ENCODE results near the gene FBRSL1. TPM values are rescaled to one million over a fixed set of nuclear protein-coding genes. Genes with fewer than 3 reads are reported as not detected.
A peak's percentile ranks its signal among the peaks of the same experiment; 100 is the strongest.

The FBRSL1 gene
- total and polyA plus RNA-seq, 9 of the 15 experiments (the other 6 are each of a cell fraction or from before 2014, with no cell fraction given), result 0.24 to 129 (median 7.3) TPM

DNA sequence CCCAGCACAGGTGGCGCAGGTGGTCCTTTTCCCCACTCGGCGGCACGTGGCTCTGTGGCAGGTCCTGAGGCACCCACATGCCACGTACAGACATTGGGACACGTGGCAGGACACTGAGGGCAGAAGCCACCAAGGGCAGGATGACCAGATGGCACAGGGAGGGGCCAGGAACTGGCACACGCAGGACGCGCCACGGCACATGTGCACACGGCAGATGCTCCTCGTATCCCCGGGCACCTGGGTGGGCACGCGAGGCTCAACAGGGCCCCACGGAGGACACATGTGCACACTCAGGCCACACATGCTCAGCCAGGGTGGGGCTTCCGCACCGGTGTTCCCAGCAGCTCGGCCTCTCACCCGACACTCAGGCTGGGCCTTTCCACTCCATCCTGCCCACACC, 52.0 kb downstream of the FBRSL1 start:
- Histone ChIP-seq H3K4me3 (no peak overlapping the region), H3K27ac (ENCODE audit: extremely low read depth, low read depth, low read length) (no peak overlapping the region), H3K9ac (ENCODE audit: insufficient read depth in 1 of 2, low read depth in 2 of 2, low read length in 2 of 2) (peak overlapping the region in 1 of 2 experiments; percentile 68; a peak in 1 of 4 replicates), H3K9me1 (ENCODE audit: control insufficient read depth, insufficient read depth, low read length) (no peaks in the 10 kb centered on the region), H4K20me1 (replicated peaks; ENCODE audit: control insufficient read depth, insufficient read depth, low read length) (peaks cover 26% of the 10 kb centered on the region), H3K79me2 (ENCODE audit: control insufficient read depth, insufficient read depth, low read length) (no peaks in the 10 kb centered on the region), H3K9me3 (replicated peaks; ENCODE audit: control insufficient read depth, insufficient read depth, low read depth, low read length) (no peaks in the 10 kb centered on the region), H2AFZ (ENCODE audit: low read depth, low read length) (no peak overlapping the region), H3K27me3 (ENCODE audit: control insufficient read depth in 2 of 2, insufficient read depth in 2 of 2, low read length in 2 of 2) (no peaks in the 10 kb centered on the region; a peak in 1 of 5 replicates), H3K36me3 (ENCODE audit: control insufficient read depth, insufficient read depth, low read length) (no peaks in the 10 kb centered on the region), H3K4me1 (replicated peaks in 1 of 2; ENCODE audit: control insufficient read depth in 2 of 2, insufficient read depth in 2 of 2, low read length in 2 of 2) (peaks cover 0 to 62% of the 10 kb centered on the region in 2 experiments; a peak in 3 of 5 replicates), H3K4me2 (ENCODE audit: insufficient read depth, low read length) (no peak overlapping the region)
- ATAC-seq (no peak), FAIRE-seq (no peak), DNase-seq (ENCODE audit: extremely low read depth in 1 of 4, low spot score in 3 of 4) (no peak)
- TF ChIP-seq GABPB2 (CRISPR knock-in tag; conservative IDR thresholded peaks at IDR 0.05) (no peak), POLR2G (IDR thresholded peaks at IDR 0.05; ENCODE audit: low read depth, low read length) (peak; percentile 59; the same call in 1 of the 2 replicates)
- intact Hi-C loops (cut with micrococcal nuclease) (no loop called here), in situ Hi-C loops (cut with MboI) (no loop called here)
- ChIA-PET POLR2A (no interaction called here), CTCF (ENCODE audit: low intra/inter-chr PET ratio) (no interaction called here)
- BruUV-seq (replicated peaks), result no TSS peak
- WGBS (ENCODE audit: insufficient coverage, low coverage, missing lambda C conversion rate), result 71% methylated on average over 19 of the region's 20 CpGs

DNA sequence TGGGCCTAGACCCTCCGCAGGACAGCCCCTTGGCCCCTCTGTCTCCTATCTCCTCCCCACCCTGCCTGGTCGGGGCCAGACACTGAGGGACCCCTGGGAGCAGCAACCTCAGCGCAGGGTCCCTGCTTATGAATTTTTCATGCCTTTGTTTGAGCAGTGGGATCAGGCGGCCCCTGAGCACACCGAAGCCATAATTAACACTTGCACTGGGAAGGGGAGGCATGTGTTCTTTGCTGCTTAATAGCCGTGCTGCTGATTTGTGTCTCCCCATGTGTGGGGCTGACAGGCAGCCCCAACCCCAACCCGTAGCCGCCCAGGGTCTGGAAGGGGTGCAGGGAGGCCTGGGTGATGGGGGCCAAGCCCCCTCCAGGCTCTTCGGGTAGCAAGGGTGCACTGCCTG, 52.7 kb downstream of the FBRSL1 start:
- FAIRE-seq (no peak), DNase-seq (ENCODE audit: extremely low read depth in 1 of 4, low spot score in 3 of 4) (no peak), ATAC-seq (no peak)
- Histone ChIP-seq H3K4me1 (replicated peaks in 1 of 2; ENCODE audit: control insufficient read depth in 2 of 2, insufficient read depth in 2 of 2, low read length in 2 of 2) (peaks cover 0 to 59% of the 10 kb centered on the region in 2 experiments; a peak in 3 of 5 replicates), H3K9me3 (replicated peaks; ENCODE audit: control insufficient read depth, insufficient read depth, low read depth, low read length) (no peaks in the 10 kb centered on the region), H3K4me2 (ENCODE audit: insufficient read depth, low read length) (no peak overlapping the region), H3K79me2 (ENCODE audit: control insufficient read depth, insufficient read depth, low read length) (no peaks in the 10 kb centered on the region), H3K27me3 (ENCODE audit: control insufficient read depth in 2 of 2, insufficient read depth in 2 of 2, low read length in 2 of 2) (no peaks in the 10 kb centered on the region; a peak in 1 of 5 replicates), H4K20me1 (replicated peaks; ENCODE audit: control insufficient read depth, insufficient read depth, low read length) (peaks cover 32% of the 10 kb centered on the region), H3K9me1 (ENCODE audit: control insufficient read depth, insufficient read depth, low read length) (no peaks in the 10 kb centered on the region), H2AFZ (ENCODE audit: low read depth, low read length) (no peak overlapping the region), H3K9ac (ENCODE audit: insufficient read depth in 1 of 2, low read depth in 2 of 2, low read length in 2 of 2) (no peak overlapping the region), H3K36me3 (ENCODE audit: control insufficient read depth, insufficient read depth, low read length) (no peaks in the 10 kb centered on the region), H3K4me3 (no peak overlapping the region), H3K27ac (ENCODE audit: extremely low read depth, low read depth, low read length) (no peak overlapping the region)
- ChIA-PET CTCF (ENCODE audit: low intra/inter-chr PET ratio) (no interaction called here), POLR2A (no interaction called here)
- no TSS peak for BruUV-seq (replicated peaks)
- in situ Hi-C loops (cut with MboI), result no loop called here
- 47% methylated on average over 9 of the region's 9 CpGs for WGBS (ENCODE audit: insufficient coverage, low coverage, missing lambda C conversion rate)
- intact Hi-C loops (cut with micrococcal nuclease), result no loop called here
- TF ChIP-seq USF2 (CRISPR knock-in tag; IDR thresholded peaks at IDR 0.05), result no peak
- TF ChIP-seq PREB (CRISPR knock-in tag; IDR thresholded peaks at IDR 0.05), result no peak
- no peak for TF ChIP-seq ZC3H4 (CRISPR knock-in tag; IDR thresholded peaks at IDR 0.05; ENCODE audit: borderline replicate concordance)
- TF ChIP-seq LCOR (CRISPR knock-in tag; IDR thresholded peaks at IDR 0.05), result no peak
- TF ChIP-seq, protein P1, sequence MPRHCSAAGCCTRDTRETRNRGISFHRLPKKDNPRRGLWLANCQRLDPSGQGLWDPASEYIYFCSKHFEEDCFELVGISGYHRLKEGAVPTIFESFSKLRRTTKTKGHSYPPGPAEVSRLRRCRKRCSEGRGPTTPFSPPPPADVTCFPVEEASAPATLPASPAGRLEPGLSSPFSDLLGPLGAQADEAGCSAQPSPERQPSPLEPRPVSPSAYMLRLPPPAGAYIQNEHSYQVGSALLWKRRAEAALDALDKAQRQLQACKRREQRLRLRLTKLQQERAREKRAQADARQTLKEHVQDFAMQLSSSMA (CRISPR knock-in tag; IDR thresholded peaks at IDR 0.05), result no peak
- TF ChIP-seq SNAPC5 (CRISPR knock-in tag; IDR thresholded peaks at IDR 0.05), result no peak
- no peak for TF ChIP-seq ZNF408 (CRISPR knock-in tag; IDR thresholded peaks at IDR 0.05; ENCODE audit: low read depth)
- TF ChIP-seq RBM15 (IDR thresholded peaks at IDR 0.05; ENCODE audit: insufficient read depth, low read length), result no peak
- TF ChIP-seq ZNF79 (CRISPR knock-in tag; IDR thresholded peaks at IDR 0.05; ENCODE audit: low read depth), result no peak
- no peak for TF ChIP-seq JUN (IDR thresholded peaks at IDR 0.05; ENCODE audit: borderline replicate concordance, low read depth, low read length)
- TF ChIP-seq JUN (CRISPR knock-in tag; IDR thresholded peaks at IDR 0.05; ENCODE audit: borderline replicate concordance), result no peak
